ENCODE data around the gene CD48.

DNA sequence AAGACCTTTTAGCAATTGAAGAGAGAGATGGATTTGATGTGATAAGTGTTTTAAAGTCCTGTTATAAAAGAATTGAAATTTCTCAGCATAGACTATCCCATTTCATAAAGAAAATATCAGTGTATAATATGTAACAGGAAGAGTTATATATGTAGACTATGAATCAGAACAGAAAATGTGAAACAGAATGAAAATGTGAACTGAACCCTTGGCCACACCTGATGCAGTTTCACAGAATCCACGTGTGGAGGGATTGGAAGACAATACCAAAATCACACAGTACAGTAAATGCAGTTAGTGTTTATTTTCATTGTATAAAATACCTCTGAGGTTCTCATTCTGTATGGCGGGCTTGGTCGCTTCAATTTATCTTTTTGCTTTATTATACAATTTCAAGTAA, 54.9 kb downstream of the CD48 start:
- no peak for TF ChIP-seq CTCF (IDR thresholded peaks at IDR 0.05)
- no peak for TF ChIP-seq TAF1 (IDR thresholded peaks at IDR 0.05; ENCODE audit: borderline replicate concordance, low read depth, low read length)
- TF ChIP-seq CHD2 (IDR thresholded peaks at IDR 0.05; ENCODE audit: low read length, partially characterized antibody) = no peak
- TF ChIP-seq EP300 (IDR thresholded peaks at IDR 0.05; ENCODE audit: borderline replicate concordance in 1 of 2, low read depth in 1 of 2, low read length in 1 of 2) = no peak
- no peak for TF ChIP-seq POLR2AphosphoS5 (IDR thresholded peaks at IDR 0.05; ENCODE audit: low read depth, low read length)
- TF ChIP-seq MXI1 (IDR thresholded peaks at IDR 0.05; ENCODE audit: low read depth, low read length) = no peak
- no peak for TF ChIP-seq TCF12 (IDR thresholded peaks at IDR 0.05)
- TF ChIP-seq RCOR1 (IDR thresholded peaks at IDR 0.05; ENCODE audit: low read length) = no peak
- TF ChIP-seq USF1 (IDR thresholded peaks at IDR 0.05; ENCODE audit: borderline replicate concordance, low read depth) = no peak
